NCI-H2196 (cell line): ENCODE results near the gene TSPAN1.

Source experiments
- DNase-seq: peaks from one replicate; lab custom pipeline; 2025; ENCODE audit not compliant: unreplicated experiment; lab: John Stamatoyannopoulos, UW

Gene TSPAN1

DNA sequence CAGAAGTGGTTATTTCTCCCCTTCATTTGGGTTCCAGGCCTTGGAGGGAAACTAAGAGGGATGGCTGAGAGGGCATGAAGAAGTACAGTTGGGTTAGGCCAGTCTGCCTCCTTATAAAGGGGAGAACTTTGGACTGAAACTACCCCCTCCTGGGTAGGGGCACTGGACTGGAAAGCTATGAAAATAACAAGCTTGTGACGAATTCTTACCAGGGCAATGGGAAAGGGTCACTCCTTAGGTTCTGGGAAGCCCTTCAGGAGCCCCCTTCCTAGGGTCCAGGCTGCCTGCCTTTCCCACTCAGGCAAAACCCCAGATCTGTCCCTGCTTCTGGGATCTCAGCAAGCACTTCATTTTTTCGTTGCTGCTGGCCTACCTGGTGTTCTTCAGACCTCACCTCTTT, 11.2 kb downstream of the TSPAN1 start:
- no peak for DNase-seq

DNA sequence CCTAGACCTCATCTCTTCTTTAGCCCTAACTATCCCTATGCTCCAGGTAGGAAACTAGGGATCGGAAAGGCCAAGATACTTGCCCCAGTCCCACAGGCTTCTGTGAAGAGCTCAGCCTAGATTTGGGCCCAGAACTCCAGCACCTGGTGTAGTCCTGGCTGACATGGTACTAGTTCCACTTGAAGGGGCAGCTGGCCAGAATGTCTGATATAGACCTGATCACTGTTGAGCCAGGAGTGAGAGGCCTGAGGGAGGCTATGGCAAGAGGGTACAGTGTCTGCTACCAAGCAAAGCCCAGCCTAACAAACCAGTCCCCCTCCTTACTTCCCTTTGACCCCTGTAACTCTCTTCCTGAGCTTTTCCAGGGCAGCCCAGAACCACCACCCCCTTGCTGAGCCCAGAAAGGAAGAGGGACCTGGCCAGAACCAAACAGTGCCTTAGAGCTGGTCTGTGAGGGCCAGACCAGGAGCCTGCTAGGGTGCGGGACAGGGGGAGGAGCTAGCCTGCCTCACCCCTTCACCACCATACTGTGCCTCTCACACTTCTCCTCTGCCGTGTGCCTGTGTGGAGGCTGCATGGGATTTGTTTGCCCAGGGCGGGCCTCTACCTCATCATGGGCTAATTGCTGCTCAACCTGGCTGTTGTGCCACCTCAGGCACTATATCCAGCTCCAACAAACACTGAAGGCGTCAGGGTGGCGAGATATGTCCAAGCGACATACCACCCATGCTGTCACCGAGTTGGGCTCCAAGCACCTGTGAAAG, 12.4 kb downstream of the TSPAN1 start:
- DNase-seq: no peak

DNA sequence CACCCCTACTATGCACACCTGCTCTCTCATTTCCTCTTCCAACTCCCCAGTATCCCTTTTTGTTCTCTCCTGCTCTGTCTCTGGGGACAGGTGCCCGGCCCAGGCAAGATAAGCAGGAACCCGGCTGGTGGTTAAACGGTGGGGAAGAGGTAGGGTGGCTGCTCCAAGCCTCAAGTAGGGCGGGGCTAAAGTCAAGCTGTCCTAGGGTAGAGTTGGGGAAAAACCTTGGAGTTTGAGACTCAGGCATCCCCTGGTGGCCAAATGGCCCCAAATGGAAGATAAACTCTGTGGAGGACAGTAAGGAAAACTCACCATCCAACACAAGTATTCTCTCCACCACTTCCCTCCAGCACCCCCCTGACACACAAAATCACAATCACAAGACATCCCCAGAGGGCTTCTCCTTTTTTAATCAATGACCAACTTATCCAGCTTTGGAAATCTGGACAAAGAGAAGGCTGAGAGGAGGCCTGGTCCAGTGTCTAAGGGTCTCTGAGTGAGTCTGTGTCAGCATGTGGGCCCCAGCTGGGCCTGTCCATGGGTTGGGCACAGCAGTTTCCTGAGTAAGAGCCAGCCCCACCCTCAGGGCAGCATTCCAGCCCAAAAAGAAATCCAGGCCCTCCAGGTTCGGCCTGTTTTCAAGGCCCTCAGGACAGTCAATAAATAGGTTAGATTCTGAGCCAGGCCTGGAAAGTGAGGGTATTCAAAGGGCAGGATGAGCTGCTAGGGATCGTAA, 13.6 kb downstream of the TSPAN1 start:
- no peak for DNase-seq

DNA sequence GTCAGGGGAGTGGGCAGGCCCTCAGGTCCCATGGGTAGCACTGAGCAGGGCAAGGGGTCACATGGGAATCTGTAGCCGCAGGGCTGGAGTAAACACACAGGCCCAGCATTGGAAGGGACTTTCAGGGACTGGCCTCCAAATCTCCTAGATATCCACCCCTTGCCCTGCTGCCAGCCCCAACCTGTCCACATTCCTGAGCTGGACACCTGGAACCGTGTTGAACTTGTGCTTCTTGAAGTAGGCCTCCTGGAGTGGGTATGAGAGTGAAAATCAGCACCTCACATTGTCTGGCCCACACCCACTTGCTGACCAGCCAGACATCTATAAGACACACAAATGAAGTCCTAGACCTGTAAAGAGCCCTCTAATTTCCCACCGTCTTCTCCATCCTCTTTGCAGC, 15.7 kb downstream of the TSPAN1 start:
- DNase-seq: no peak

DNA sequence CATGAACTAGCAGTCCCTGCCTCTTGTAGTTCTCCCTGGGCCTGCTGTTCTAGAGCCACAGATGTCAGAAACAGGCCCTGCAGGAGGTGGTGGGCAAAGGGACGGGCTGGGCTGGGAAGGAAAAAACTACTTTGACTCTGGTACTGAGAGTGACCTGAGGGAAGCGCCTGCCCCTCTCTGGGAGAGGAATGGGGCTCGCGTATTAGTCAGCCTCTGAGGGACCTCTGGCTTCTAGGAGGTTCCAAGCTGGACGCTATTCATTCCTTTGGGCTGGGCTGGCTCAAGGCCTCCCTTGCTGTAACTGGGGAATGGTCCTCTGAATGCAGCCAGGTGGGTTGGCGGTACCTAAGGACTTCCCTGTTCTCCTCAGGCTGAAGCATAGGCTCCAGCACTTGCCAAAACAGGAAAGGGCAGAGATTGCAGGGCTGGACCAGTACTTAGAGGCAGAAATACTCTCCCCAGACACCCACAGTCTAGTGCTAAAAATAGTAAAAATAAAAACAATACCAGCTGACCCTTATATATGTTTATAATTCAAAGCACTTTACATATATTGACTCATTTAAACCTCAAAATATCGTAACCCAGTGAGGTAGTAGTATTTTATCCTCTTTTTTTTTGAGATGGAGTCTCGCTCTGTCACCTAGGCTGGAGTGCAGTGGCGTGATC, 16.3 kb downstream of the TSPAN1 start:
- no peak for DNase-seq

DNA sequence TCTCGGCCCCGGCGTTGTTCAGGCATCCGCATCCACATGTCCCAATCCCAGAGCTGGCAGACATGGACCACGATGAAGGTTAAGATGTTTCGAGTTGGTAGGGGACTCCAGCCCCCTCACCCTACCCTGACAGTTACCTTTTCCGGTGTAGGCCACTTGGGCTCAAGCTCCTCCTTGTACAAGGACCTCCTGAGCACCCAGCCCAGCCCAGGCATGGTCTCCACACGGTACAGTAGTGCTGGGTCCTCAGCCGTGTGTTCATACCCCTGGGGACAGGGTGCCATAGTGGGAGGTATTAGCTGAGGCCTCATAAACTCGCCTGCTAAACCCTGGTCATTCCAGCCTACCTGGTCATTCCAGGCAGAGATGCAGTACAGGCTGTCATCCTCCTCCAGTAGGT, 17.3 kb downstream of the TSPAN1 start:
- no peak for DNase-seq

DNA sequence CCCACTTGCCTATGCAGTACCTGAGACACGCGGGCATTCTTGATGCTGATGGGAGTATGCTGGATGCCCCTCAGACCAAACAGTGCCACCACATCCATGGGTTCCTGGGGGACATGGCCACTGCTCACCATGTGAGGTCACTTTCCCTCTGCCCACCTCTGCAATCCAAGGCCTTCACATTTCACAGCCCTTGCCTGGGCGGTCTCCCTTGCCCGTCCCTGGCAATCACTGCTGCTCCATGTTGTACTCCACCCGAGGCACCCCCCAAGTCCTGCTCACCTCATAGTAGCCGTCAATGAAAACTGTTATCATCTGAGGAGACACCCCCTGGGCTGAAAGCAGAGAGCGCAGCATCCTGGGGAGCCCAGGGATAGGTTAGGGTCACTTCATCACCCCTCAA, 18.4 kb downstream of the TSPAN1 start:
- no peak for DNase-seq

DNA sequence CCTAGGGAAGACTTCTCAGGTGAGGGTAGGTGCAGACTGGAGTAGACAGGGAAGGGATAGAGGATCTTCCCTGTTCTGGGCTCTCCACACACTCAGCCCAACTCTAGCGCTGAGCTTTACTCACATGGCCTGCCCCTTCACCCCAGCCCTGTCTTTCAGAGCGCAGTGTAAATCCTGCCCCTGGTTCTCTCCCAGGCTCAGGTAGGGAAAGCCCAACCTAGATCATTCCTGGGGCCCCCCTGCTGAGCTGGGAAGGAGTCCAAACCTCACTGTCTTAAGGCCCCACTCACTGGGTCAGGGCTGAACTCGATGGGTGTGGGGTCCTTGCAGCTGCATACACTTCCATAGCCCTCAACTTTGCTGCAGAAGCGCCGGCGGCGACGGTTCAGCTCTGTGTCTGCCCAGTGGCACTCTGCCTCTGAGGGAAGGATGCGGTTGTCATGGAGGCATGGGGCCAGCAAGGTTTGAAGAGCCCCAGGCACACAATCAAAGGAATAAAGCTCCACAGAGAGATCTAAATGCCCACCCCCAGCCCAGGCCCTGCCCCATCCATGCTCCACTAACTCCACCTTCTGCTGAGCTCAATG, 19.2 kb downstream of the TSPAN1 start:
- DNase-seq: peak; percentile 38

DNA sequence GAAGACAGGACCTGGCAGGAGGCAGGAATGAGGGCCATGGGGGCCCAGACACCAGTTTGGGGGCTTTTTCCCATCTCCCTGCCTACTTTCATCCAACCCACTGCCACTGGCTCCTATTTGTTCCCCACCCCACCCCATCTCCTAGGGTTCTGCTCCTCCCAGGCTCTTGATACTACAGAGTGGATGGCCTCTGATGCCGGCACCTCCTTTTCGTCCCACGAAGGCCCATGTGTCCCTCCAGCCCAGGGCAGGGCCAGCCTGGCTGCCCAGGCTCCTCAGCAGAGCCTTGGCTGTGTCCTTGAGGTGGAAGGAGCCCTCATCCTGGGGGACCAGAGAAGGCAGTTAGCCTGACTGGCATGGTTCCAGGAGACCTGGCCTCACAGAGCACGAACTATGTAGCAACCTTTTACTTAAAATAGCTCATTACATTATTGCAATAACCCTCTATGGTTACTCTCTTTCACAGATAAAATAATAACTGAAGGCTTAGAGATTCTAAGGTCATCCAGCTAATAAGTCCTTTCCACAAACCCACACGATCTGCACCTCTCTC, 19.8 kb downstream of the TSPAN1 start:
- DNase-seq: no peak

DNA sequence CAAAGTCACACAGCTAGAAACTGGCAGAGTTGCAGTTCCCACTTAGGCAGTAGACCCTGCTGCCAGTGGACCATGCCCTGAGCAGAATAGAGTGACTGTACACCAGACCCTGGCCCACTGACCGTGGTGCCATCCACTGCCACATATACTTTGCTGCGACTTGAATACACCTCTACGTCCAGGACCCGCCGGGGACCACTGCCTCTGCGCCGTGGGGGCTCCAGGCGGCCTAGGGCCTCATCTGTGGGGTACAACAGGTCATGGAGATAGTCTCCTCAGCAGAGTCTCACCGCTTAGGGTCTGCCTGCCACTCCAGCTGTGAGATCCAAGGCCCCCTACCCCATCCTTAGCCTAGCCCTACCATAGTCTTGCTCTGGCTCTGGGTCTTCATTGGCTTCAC, 21.7 kb downstream of the TSPAN1 start:
- no peak for DNase-seq

DNA sequence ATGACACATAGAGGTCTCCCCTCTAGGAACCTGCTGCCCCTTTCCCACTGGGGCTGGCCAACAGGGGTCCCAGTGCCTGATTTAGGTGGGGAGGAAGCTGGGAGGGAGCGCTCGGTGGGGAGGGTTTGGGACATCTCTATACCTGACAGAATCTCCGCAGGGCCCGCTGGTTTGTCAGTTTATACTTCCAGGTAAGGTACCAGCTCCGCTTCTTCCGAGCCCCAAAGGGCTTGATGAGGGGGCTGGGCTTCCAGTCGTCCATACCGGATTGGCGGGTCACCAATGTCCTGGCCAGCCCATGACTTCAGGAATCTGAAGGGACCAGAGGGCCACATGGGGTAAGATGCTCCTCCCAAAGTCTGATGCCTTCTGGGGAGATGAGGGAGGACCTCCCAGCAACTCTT, 22.7 kb downstream of the TSPAN1 start:
- no peak for DNase-seq

DNA sequence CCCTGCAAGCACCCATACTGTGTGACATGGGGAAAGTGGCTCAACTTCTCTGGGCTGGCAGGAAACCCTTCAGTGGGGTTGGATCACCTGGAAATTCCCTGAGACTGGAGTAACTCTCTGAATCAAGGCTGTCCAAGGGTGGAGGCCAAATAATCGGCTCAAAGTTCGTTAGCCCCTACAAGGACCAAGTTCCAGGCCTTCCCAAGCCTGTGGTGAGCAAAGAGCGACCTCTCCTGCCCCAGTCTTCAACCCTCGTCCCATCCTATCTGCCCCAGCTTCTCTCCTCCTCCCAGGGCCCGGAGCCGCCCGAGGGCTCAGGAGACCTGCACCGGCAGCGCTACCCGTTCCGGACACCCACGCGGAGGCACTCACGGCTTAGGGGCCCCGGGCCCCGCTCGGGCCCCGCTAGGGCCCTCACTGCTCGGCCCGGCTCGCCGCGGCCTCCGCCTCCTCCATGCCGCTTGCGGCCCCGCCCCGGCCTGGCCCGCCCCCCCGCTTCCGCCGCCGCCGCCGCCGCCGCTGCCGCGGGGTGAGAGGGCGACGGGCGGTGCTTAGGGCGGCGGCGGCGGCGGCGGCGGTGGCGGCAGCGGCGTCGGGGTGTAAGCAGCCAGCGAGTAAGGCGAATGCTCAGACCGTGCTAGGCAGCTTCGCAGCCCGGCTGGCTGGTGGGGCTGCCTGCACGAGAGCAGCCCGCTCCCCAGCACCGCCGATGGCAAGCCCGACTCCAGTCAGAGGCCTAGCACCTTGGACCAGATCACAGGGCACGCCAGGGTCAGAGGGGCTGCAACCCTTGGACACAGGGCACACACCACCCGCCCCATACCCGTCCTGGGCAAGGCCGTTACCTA, 23.3 kb downstream of the TSPAN1 start, which contains the start of gene POMGNT1:
Gene POMGNT1 (minus strand): TSS at position 471 of the 848 bp plus-strand sequence. CDS start 613 bp downstream, outside the sequence.
- DNase-seq: peak; percentile 74

DNA sequence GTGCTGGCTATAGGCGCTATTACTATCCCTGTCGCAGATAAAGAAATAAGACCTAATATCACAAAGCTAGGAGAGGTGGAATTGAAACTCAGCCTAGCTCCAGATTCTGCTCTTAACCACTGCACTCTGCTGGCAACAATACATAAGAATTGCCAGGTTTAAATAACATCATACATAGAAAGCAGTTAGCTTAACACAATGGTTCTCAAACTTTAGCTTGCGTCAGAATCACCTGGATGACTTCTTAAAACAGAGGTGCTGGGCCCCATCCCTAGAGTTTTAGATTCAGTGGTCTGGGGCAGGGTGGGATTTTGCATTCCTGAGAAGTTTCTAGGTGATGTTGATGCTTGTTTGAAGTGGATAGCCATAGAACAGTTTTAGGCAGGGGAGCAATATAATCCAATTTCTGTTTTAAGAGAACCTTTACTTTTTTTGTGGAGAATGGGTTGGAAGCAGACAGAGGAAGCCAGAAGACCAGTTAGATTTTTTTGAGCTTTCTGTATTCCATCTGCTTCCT, 24.4 kb downstream of the TSPAN1 start:
- no peak for DNase-seq

DNA sequence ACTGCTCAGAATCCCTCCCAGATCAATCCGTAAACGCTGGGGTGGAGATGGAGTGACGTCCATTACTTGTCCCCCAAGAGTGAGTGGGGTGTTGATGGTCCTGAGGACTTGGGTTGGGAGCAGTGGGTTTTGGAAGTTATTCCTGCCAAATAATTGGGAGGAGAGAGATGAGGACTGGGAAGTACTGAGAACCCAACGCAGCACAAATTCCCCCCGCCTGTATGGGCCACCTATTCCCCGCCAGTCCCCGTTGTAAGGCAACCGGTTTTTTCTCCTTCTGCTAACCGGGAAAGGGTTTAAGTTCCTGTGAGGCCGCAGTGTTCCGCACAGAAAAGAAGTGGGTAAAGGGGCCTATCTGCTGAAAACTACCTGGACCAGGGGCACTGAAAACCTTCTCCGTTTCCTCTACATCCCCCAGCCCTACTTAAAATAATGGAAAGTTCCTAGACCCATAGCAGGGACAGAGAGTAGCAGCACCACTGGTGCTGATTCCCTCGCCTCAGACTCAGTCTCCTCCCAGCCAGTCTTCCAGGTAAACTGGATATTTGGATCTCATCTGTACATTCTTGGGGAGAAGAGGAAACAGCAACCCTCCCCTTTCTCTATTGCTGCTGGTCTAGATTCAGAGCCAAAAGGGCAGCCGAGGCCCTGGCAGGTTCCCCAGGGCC, 29.0 kb downstream of the TSPAN1 start:
- DNase-seq: no peak

DNA sequence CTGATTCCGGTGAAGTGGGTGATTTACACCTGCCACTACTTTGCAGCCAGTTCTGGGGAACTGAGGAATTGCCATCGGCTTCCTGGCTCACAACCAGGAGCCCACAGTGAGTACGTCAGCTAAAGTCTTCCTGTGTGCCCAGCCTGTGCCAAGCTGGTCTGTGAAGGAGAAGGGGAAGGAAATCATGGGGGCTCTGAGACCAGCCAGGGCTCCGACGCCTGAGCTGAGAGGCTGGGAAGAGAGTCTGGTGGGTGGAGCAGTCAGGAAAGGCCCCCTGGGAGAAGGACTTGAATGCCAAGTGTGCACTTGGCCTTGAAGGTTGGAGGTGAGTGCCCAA, 29.5 kb downstream of the TSPAN1 start:
- DNase-seq: no peak

DNA sequence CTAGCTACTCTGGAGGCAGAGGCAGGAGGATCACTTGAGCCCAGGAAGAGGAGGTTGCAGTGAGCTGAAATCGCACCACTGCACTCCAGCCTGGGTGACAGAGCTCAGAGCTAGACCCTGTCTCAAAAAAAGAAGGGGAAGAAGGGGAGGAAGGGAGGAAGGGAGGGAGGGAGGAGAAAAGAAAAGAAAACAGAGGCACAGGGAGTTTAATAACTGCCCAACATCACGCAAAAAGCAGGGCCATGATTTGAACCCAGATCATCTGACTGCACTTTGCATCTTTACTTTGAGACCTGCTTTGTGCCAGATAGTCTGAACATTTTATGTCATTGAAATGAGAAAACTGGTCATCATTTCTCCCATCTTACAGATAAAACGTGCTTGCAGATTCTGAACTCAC, 30.3 kb downstream of the TSPAN1 start:
- DNase-seq: no peak

DNA sequence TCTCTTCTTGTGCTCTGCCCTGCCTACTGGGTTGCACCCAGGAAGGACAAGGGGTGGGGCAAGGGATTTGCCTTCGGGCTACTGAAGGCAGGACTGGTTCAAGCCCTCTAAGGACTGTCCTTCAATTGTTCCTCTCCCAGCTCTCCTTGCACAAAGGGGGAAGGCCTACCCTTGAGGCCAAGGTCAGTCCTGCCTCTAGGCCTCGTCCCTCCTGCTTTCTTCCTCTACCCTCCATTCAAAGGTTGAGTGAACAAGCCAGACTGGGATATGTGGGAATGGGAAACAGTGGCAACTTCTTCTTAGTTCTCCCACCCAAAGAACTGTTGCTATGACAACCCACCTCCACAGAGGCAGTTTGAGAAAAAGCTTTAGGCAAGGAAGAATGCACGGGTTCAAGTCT, 30.9 kb downstream of the TSPAN1 start:
- no peak for DNase-seq

DNA sequence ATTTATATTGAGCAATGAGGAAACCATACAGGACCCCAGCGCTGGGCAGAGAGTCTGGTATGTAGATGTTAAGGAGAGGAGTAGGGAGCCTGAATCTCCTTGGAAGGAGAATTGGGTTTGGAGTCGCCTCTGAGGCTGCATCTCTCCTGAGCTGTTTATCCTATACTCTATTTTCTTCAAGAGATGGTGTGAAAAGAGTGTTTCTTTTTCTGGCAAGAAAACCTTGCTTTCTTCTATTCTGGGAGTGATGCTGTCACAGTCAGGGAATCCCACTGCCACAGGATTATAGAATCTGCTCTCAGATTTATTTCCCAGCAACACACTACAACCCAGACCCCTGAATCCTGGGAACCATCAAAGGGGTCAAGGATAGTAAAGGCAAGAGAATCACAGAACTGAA, 31.5 kb downstream of the TSPAN1 start:
- DNase-seq: no peak

DNA sequence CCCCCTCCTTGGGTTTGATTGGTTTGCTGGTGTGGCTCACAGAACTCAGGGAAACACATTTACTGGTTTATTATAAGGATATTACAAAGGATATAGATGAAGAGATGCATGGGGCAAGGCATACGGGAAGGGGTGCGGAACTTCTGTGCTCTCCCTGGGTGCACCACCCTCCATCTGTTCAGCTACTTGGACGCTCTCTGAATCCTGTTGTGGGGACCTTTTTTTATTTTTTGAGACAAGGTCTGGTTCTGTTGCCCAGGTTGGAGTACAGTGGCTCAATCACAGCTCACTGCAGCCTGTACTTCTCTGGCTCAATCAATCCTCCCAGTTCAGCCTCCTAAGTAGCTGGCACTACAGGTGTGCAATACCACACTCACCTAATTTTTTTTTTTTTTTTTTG, 35.7 kb downstream of the TSPAN1 start:
- no peak for DNase-seq

DNA sequence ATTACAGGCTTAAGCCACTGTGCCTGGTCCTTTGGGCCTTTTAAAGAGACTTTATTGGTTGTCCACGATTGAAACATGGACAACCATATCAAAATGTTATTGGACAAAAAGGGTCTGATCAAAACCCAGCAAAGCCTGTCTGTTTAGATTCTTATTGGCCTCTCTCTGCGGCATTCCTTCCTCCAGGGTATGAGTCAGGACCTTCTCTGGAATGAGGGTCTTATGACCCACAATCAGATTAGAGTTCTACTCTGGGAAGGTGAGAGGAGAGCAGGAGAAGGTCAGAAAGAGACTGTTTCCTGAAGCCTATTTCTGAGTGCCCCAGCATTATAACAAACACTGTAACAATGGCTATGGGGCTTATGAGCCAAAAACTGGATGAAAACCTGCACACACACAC, 36.2 kb downstream of the TSPAN1 start:
- DNase-seq: no peak
